Suppressor macrophage treated with lipopolysaccharide for 1 hour (primary cell): ENCODE results near the gene LAMA2.

Source experiments
- DNase-seq, 3 donors: peaks; one replicate each; pipeline ENCODE4 v3.0.0-alpha.2; 2020 to 2022

Gene LAMA2

DNA sequence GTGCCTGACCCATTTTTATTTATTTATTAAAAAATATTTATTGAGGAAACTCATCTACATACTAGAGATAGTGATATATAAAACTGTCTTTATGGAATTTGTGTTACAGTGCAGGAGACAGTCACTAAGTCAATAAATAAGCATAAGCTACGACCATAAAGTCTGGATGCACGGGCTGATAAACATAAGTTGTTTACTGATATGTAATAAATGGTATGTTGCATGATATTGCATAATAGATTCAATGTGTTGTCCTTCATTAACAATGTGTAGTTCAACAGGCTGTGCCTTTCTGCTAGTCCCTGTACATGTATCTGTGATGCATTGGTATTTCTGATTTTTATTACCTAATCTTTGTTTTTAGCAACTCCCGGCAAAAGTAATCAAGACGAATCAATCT is 515.8 kb downstream of the LAMA2 start:
- no peak for DNase-seq

- DNase-seq = no peak
Measured at GRCh38 chr6:129402244-129402643, 519.3 kb downstream of the LAMA2 start.

GRCh38 chr6:129411092-129411491 is 528.2 kb downstream of the LAMA2 start:
- DNase-seq = no peak

DNA sequence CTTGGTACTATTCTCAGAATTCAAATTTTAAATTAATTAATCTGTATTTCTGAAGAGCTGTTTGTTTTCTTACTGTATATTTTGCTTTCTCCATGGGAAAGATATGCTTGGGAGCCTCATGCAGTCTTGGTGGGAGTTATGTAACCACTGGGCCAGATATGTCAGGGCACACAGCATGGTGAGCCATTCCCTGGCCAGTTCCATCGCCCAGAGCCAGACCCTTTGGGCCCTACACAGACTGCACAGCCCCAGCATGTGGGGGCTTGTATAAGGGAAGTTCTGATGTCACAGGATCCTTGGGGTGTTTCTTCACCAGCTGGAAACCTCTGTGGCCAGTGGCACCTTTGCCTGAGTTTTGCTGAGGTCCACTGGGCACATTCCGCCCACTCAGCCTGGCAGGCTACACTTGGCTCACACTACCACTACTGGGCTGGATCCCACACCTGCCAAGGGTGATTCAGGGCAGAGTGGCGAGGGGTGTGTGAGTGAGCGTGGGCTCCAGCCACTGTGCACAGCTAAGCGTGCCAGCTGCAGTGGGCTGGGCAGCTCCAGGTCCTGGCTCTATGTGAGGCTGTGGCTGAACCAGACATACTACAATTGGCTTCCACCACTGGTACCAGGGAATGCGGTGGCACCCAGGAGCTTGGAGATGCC is 533.5 kb downstream of the LAMA2 start:
- no peak for DNase-seq

DNA sequence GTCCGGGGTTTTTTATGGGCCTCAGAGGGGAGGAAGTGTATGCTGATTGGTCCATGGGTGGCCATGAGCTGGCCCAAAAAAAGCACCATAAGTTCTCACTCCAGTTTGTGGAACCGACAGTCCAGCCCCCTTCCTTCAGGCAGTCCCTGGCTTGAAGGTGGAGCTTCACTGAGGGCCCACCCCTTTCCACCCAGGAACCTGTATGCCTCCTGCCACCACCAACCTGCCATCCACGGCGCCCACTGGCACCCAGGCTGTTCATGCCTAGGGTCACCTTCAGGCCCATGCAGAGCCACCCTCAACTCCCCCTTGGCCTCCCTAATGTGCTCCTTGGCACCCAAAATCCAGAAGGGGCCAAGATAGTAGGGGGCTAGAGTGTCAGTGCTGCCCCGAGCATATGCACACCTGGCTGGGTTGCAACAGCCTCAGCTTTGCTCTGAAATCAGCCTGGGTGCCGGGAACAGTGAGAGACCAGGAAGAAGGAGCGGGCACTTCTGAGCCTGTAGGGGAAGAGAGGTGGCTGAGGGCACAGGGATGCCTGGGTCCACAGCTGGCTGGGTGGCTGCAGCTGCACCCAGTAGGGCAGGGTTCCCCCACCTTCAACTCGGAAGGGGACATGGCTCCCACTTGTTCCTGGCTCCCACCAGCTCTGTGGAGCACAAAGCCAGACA is 534.6 kb downstream of the LAMA2 start:
- DNase-seq = no peak

GRCh38 chr6:129419324-129419723 is 536.4 kb downstream of the LAMA2 start:
- DNase-seq = no peak

DNA sequence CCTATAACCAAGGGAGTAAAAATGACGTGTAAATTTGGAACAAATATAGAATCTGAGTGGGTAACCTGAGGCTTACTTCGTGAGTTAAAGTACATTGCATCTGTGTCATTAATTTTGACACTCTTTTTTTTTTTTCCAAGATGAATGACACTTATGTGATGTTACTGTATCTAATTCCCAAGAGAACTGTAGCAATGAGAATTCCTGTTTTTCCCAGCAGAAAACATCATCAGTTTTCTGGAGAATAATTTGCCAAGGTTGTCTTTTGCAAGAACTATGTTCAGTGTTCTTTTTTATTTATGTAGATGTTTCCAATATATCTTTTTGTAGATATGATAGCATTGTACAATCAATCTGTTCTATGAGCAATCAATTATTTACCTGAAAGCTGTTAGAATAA is 543.4 kb downstream of the LAMA2 start:
- DNase-seq = no peak

- no peak for DNase-seq
Measured at GRCh38 chr6:129429956-129430355, 547.0 kb downstream of the LAMA2 start.

GRCh38 chr6:129432738-129433137 is 549.8 kb downstream of the LAMA2 start:
- peak in 1 of 3 donors; percentile 3 for DNase-seq

DNA sequence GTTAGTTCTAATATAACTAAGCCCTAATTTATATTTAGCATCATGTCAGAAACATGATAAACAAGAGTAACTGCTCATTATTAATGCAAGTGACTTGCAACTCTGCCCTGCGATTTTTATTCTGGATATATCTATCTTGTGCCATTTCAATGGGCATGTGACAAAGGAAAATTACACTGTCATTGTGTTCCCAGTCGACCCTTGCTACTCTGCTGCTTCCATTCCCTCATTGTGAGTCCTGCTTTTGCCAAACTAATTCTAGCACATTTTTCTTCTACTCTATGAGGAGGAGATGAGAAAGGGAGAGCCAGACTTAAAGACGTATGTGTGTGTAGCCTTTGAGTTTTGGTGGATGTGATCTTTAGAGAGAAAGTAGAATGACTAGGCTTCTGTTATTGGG is 551.2 kb downstream of the LAMA2 start:
- no peak for DNase-seq

DNA sequence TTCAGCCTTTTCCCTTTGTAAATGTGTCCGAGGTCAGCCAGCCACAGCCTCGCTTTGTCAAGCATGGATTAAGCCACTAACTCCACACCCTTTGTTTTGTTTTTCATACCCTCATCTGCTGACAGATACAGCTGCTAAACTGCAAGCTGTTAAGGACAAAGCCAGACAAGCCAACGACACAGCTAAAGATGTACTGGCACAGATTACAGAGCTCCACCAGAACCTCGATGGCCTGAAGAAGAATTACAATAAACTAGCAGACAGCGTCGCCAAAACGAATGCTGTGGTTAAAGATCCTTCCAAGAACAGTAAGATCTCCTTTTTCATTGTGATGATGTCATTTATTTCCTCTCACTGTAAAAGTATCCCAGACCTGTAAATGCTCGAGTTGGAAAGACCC is 557.8 kb downstream of the LAMA2 start:
- no peak for DNase-seq

- no peak for DNase-seq
Measured at GRCh38 chr6:129444683-129445082, 561.7 kb downstream of the LAMA2 start.

GRCh38 chr6:129446272-129447197 is 563.6 kb downstream of the LAMA2 start:
- no peak for DNase-seq

- no peak for DNase-seq
Measured at GRCh38 chr6:129447198-129447565, 564.2 kb downstream of the LAMA2 start.

GRCh38 chr6:129448965-129449364 is 566.0 kb downstream of the LAMA2 start:
- no peak for DNase-seq

DNA sequence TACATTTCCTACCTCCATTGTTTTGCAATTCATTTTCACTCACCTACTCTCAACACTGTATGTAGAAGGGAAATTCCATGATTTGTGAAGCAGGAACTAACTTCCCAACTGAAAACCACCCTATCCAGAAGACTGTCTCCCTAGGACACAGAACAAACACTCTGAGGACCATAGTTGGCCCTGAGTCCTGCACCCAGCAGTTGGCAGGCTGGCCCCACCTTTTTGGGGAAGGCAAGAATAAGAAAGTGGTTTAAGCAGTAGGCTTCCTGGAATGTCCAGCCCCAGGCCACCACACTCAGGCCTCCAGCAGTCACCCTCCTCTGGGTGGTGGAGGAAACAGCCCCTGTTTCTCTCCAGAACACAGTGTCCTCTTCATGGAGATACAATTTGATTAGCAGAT is 568.2 kb downstream of the LAMA2 start:
- no peak for DNase-seq

DNA sequence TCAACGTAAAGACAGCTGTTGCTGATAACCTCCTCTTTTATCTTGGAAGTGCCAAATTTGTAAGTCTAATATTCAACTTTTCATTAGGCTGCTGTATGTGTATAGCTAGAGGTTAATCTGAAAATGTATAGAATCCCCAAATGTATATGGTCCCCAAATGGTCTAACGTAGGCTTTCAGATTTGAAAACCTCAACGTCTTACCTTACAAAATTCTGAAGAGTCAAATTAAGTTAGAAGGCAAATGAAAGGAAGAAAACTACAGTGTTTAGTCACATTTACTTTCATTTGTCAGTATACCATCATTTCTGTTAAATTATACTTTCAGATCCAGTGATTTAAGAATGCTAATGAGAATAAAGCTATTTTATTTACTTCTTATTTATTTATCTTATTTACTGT is 570.1 kb downstream of the LAMA2 start:
- DNase-seq = no peak

DNA sequence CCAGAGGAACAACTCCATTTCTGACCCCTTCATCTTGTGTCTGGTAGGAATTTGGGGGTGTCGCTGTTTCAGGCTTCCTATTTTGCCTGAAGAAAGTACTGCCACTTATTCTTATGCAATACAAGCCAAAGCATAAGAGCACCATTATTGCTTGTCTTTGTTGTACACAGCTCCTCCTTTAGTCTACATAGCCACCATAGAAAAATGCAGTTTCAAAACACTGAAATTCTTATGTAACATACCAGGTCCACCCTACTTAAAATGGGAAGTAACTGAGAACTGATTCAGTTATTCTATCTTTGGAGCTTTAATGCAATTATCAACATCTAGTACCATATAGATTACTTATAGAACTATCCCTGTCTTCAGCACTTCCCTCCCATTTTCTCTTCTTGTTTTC is 571.5 kb downstream of the LAMA2 start:
- peak in 2 of 3 donors; percentile 28 to 41 for DNase-seq

- DNase-seq = peak in 2 of 3 donors; percentile 21 to 35
Measured at GRCh38 chr6:129455126-129455769, 572.3 kb downstream of the LAMA2 start.

DNA sequence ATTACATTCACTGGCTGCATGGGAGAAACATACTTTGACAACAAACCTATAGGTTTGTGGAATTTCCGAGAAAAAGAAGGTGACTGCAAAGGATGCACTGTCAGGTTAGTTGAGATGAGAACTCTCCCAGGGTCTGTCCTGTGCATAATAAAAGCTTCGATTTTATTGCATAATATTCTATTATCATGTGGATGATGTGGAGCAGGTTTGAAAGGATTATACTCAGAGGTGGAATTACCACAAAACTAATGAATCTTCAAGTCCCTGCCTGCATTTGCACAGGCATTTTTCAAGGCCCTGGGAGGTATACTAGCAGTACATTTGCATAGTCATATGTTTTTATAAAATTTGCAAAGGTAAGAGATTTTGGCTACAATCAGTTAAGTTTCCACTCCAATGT is 577.3 kb downstream of the LAMA2 start:
- DNase-seq = no peak

GRCh38 chr6:129469070-129469662 is 586.2 kb downstream of the LAMA2 start:
- no peak for DNase-seq

- DNase-seq = no peak
Measured at GRCh38 chr6:129472239-129472638, 589.3 kb downstream of the LAMA2 start.

DNA sequence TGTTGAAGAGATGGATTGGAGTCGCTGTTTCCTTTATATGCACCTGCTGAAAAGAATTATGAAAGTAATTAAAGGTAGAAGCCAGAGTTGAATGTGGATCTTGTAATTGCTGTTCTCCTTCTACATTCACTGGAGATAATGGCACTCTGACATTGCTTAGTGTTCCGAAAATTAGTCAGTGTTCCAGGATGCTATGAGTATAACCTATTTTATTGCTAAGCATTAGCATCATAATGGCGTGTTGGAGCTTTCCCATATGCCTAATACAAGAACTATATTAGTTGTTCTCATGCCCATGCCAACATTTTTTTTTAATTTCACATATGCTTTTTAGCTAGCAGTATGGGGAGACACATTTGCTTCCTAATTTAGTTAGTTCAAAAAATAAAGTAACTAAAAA is 590.6 kb downstream of the LAMA2 start:
- DNase-seq = no peak
